Measurements from ENCODE around the gene RNMT. TPM values are rescaled to one million over a fixed set of nuclear protein-coding genes. Genes with fewer than 3 reads are reported as not detected.

RNMT gene
- total RNA-seq, 1 experiment from 2014 or later, result 66.3 TPM

GRCh38 chr18:13811993-13812392 lies 85.5 kb downstream of the RNMT start:
- Histone ChIP-seq H4K8ac (replicated peaks; ENCODE audit: insufficient read length, low read depth, low read length) (no peak overlapping the region), H2BK12ac (ENCODE audit: insufficient read length, low read depth, low read length) (no peak overlapping the region), H3K4me1 (ENCODE audit: insufficient read depth, low read length) (peaks cover 29% of the 10 kb centered on the region), H2AFZ (ENCODE audit: low read length) (no peak overlapping the region), H3K23ac (ENCODE audit: insufficient read length, low read depth, low read length) (no peak overlapping the region), H2BK15ac (ENCODE audit: low read depth, low read length) (no peak overlapping the region), H2AK5ac (ENCODE audit: insufficient read length, low read length) (no peak overlapping the region), H4K5ac (ENCODE audit: insufficient read length, low read depth, low read length) (no peak overlapping the region), H2BK5ac (ENCODE audit: insufficient read length, low read length) (no peak overlapping the region), H2BK120ac (ENCODE audit: low read depth, low read length, poor library complexity, severe bottlenecking) (no peak overlapping the region), H3T11ph (ENCODE audit: low read length) (no peak overlapping the region), H3K27ac (ENCODE audit: insufficient read length, low read depth, low read length) (no peak overlapping the region), H3K4ac (ENCODE audit: low read depth, low read length) (no peak overlapping the region), H3K23me2 (ENCODE audit: insufficient read length, low read depth, low read length, poor library complexity, severe bottlenecking) (no peaks in the 10 kb centered on the region), H4K91ac (ENCODE audit: insufficient read length, low read depth, low read length) (no peak overlapping the region), H3K9ac (ENCODE audit: extremely low read depth, insufficient read length, low read length) (no peak overlapping the region), H3K18ac (ENCODE audit: insufficient read length, low read depth, low read length) (no peak overlapping the region), H3K79me1 (ENCODE audit: insufficient read depth, low read depth, low read length, poor library complexity, severe bottlenecking) (no peaks in the 10 kb centered on the region), H3K79me2 (ENCODE audit: insufficient read depth, low read length) (no peaks in the 10 kb centered on the region), H3K27me3 (ENCODE audit: insufficient read depth, low read length) (no peaks in the 10 kb centered on the region), H3K9me3 (ENCODE audit: control insufficient read depth, low read depth, low read length) (no peaks in the 10 kb centered on the region), H3K4me2 (ENCODE audit: insufficient read depth, insufficient read length, low read length) (no peak overlapping the region), H4K20me1 (ENCODE audit: control insufficient read depth, insufficient read depth, insufficient read length) (no peaks in the 10 kb centered on the region), H3K14ac (ENCODE audit: insufficient read depth, low read length) (0 out of 2 replicates have a peak overlapping the region, but pooled peaks have one; percentile 32), H2BK20ac (ENCODE audit: low read depth, low read length, poor library complexity, severe bottlenecking) (no peak overlapping the region), H3K56ac (ENCODE audit: insufficient read length, low read depth, low read length) (no peak overlapping the region)
- Mint-ChIP-seq H3K9me3 (no peaks in the 10 kb centered on the region), H3K27ac (peak overlapping the region in 2 of 3 experiments; percentile 72 to 92; a peak in 3 of 7 replicates), H3K4me3 (no peak overlapping the region), H3K36me3 (ENCODE audit: insufficient read depth in 1 of 3, low read depth in 3 of 3) (no peaks in the 10 kb centered on the region), H3K4me1 (peaks cover 60% of the 10 kb centered on the region in 2 experiments), H3K27me3 (ENCODE audit: low read depth) (no peaks in the 10 kb centered on the region)
- WGBS (ENCODE audit: extremely low coverage, insufficient read length, low lambda C conversion rate), result no CpG with 5 or more reads among the region's 6 CpGs
- peak; percentile 59 for TF ChIP-seq CTCF (conservative IDR thresholded peaks at IDR 0.05)
- DNase-seq, result peak; percentile 49
